ENCODE data around the gene PABPN1. TPM values are rescaled to one million over a fixed set of nuclear protein-coding genes. Genes with fewer than 3 reads are reported as not detected.

Gene PABPN1
- total and polyA plus RNA-seq, 11 donors: 23.7 to 102 (median 62.5) TPM

GRCh38 chr14:23296012-23296777 is 25.1 kb upstream of the PABPN1 start:
- WGBS, 4 donors: 88 to 92% (median 90%) methylated on average over 7 of the region's 7 CpGs
- intact Hi-C loops (cut with DNase I): loop anchor here in 4 of 10 donors (5.0 to 10.0 kb wide), 2 partner anchors 171 to 174 kb away; no protein-coding TSS in a partner anchor

GRCh38 chr14:23297096-23297495 is 24.2 kb upstream of the PABPN1 start:
- no peak overlapping the region for H3K4me3 ChIP-seq
- DNase-seq (no peak), ATAC-seq (no peak)
- intact Hi-C loops (cut with DNase I): loop anchor here in 4 of 10 donors (5.0 to 10.0 kb wide), 2 partner anchors 172 to 175 kb away; no protein-coding TSS in a partner anchor
- peaks cover 0 to 35% (median 26%) of the 10 kb centered on the region in 9 donors for H3K36me3 ChIP-seq
- H3K27me3 ChIP-seq: no peaks in the 10 kb centered on the region
- 86 to 90% (median 88%) methylated on average over 7 of the region's 7 CpGs for WGBS, 4 donors
- H3K27ac ChIP-seq: no peak overlapping the region
- TF ChIP-seq CTCF (IDR thresholded peaks at IDR 0.05): no peak
- no peak for TF ChIP-seq POLR2A (IDR thresholded peaks at IDR 0.05)
- H3K4me1 ChIP-seq: peaks cover 0 to 43% (median 32%) of the 10 kb centered on the region in 12 donors
- H3K9me3 ChIP-seq: no peaks in the 10 kb centered on the region

More at GRCh38 chr14:23296012-23296777, 25.1 kb upstream of the PABPN1 start:
- Histone ChIP-seq H3K27ac (peak overlapping the region in 1 of 12 donors; percentile 15), H3K9me3 (no peaks in the 10 kb centered on the region), H3K4me3 (no peak overlapping the region), H3K36me3 (peaks cover 0 to 35% (median 26%) of the 10 kb centered on the region in 9 donors), H3K27me3 (no peaks in the 10 kb centered on the region), H3K4me1 (peaks cover 0 to 43% (median 32%) of the 10 kb centered on the region in 12 donors)
- no peak for ATAC-seq
- no peak for DNase-seq
- TF ChIP-seq POLR2A (IDR thresholded peaks at IDR 0.05): no peak
- no peak for TF ChIP-seq CTCF (IDR thresholded peaks at IDR 0.05)

- WGBS, 4 donors: 71 to 81% (median 78%) methylated on average over 7 of the region's 7 CpGs
- peaks cover 0 to 48% (median 34%) of the 10 kb centered on the region in 12 donors for H3K4me1 ChIP-seq
- TF ChIP-seq POLR2A (IDR thresholded peaks at IDR 0.05) (no peak), CTCF (IDR thresholded peaks at IDR 0.05) (no peak)
- intact Hi-C loops (cut with DNase I): loop anchor here in 5 of 10 donors (2.0 to 10.0 kb wide), 3 partner anchors 173 to 177 kb away; no protein-coding TSS in a partner anchor
- no peaks in the 10 kb centered on the region for H3K27me3 ChIP-seq
- peak overlapping the region in 1 of 12 donors; percentile 100 for H3K27ac ChIP-seq
- H3K4me3 ChIP-seq: no peak overlapping the region
- peaks cover 0 to 35% (median 26%) of the 10 kb centered on the region in 9 donors for H3K36me3 ChIP-seq
- ATAC-seq (no peak), DNase-seq (no peak)
- H3K9me3 ChIP-seq: no peaks in the 10 kb centered on the region
These were observed 23.5 kb upstream of the PABPN1 start for GRCh38 chr14:23297611-23298277.

Measured in heart left ventricle (tissue), 16 donors.